GM18526 (cell line): ENCODE data around the gene TFB1M.

Experiments
- POLR2A ChIP-seq: IDR thresholded peaks from 3 replicates; pipeline ENCODE4 v1.6.1; 2011; ENCODE audit not compliant: insufficient read length; ENCODE audit errors: extremely low read depth

Gene TFB1M

DNA sequence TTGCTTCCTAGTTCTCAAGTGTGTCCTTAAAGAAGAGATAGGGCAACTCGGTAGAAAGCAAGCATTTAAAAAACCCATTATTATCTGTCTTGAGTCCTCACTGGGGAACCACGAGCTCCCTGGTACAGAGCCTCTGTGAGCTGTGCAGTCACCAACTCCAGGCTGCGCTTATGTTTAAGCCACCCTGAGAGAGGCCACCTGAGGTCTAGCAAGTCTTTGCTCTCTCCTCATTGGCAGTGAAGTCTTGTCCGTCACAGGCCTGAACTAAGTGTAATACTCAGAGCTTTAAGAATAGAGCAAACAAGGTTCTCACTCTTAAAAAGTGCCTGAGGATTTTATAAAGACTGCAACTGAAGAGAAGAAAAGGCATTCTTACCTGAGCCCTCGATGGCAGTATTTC is 54.4 kb downstream of the TFB1M start:
- TF ChIP-seq POLR2A, result no peak

DNA sequence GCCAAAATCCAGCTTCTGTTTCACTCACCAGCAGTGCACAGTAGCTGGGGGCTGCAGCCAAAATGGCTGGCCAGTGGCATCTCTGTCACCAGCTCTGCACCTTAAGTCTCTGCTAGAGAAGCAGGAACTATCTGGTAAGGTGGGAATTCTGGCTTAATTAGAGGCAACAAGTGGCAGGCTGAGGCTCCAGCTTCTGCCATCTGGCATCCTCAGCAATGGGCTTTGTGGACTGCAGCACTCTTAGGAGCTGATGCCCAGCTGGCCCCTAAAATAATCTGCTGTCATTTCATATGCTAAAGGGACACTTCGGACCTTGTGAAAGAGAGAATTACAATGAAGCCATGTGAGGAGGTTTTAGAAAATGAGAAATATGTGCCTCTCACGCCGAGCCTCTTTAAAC is 55.1 kb downstream of the TFB1M start:
- TF ChIP-seq POLR2A, result no peak

- TF ChIP-seq POLR2A, result no peak
Observed at GRCh38 chr6:155257796-155258195, 56.5 kb downstream of the TFB1M start.

DNA sequence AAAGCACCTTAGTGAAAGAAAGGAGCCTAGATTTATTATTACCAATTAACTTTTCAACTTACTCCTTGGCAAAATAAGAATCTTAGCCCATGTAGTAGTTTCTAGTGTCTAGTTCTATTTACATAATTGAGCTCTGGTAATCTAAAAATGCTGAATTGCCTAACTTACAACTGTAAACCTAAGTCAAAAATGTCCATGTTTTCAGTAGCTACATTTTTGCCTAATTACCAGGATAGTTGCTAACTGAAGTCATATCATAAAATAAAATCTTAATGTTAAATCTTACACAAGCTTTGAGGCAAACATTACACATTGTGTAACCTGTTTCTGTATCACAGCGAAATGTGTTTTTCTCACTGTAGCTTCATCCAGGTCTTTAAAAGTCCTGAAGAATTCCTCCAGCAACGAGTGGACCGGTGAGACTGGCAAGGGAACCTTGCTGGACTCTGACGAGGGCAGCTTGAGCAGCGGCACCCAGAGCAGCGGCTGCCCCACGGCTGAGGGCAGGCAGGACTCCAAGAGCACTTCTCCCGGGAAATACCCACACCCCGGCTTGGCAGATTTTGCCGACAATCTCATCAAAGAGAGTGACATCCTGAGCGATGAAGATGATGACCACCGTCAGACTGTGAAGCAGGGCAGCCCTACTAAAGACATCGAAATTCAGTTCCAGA is 58.0 kb downstream of the TFB1M start:
- TF ChIP-seq POLR2A, result no peak

GRCh38 chr6:155254139-155254538 is 60.1 kb downstream of the TFB1M start:
- no peak for TF ChIP-seq POLR2A

DNA sequence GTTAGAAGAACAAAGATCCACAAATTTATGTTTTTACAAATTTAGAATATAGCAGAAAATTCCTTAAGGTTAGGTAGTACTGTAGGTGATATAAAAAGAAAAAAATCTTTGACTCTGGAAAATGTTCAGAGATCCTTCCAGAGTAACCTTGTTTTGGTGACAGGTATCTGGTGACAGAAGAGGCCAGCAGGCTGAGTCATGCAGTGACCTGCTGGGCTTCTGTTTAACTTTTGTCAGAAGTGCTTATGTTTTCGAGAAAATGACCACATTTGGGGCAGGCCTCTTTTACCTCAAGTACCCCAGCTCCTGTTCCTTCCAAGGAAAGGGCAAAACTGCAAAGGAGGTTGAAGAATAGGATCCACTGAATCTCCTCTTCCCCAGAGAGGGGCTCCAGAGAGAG is 60.9 kb downstream of the TFB1M start:
- no peak for TF ChIP-seq POLR2A

DNA sequence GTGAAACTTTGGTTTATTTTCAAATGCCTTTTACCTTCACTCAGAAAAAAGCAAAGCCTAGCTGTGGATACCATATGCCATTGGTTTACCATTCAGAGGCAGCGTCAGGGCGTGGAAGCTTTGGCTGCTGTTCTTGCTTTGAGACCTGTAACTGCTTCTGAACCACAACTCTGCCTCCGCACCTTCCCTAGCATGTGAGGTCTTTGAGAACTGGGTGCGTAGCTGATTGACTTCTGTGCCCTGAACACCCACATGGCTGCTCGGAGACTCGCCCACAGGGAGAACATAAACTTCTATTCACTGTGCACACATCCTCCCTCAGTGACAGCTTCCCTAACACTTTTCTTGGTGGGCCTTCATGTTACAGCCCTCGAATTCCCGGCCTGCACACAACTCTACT is 61.7 kb downstream of the TFB1M start:
- no peak for TF ChIP-seq POLR2A

DNA sequence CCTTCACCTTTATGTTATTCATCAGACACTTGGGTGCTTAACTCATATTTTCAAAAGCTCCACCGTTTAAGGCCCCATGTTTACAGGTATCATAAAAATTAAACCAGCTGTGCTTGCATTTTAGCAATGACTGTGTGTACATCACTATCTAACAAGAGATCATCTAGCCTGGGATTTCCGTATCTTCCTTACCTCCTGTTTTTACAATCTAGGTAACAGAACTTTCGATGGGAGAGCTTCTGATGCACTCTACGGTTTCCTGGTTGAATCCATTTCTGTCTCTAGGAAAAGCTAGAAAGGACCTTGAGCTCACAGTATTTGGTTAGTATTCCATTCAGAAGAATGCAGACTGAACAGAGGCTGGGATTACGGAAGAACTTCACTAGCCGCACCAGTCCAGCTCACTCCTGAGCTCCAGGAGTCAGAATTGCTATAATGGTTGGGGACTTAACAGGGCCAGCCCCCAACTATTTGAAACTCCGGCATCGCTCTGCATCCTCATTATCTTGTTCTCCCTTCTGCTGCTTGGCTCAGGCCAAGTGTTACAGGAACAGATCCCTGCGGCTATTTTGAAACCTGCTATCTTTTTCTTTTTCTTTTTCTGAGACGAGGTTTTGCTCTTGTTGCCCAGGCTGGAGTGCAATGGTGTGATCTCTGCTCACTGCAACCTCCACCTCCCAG is 63.4 kb downstream of the TFB1M start:
- no peak for TF ChIP-seq POLR2A

DNA sequence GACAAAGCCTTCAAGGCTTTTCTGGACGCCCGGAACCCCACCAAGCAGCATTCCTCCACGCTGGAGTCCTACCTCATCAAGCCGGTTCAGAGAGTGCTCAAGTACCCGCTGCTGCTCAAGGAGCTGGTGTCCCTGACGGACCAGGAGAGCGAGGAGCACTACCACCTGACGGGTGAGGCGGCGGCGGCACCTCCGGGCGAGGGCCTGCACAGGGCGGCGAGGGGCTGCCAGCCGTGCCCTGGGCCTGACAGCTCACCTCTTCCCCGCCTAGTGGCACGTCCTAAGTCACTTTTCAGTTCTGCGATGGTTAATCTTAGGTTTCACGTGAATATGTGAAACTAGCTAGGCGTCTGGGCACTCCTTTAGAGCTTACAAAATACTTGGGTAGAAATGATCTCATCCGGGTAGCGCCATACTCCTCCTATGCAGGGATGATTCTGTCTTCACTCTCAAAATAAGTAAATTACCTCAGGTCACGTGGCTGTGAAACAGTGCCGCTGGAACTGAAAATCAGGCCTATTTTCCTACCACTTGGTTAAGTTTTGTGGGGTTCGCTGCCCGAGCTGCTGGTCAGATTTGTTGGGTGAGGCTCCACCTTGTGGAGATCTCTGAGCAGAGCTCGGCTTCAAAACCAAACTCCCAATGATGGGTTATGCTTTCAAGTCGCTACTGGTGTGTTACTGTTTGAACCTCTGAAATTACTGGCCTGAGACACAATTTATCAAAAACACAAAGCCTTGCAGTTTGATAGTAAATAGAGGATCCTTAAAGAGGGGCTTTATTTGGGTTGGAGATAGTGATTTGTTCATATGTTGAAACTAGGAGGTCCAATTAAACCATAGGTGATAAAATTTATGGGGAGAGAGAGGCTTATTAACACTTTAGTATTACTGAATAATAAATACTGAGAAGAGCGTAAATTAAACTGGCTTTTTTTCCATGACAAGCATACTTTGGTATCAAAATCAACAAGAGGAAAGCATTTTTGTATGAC is 66.0 kb downstream of the TFB1M start:
- TF ChIP-seq POLR2A, result no peak

DNA sequence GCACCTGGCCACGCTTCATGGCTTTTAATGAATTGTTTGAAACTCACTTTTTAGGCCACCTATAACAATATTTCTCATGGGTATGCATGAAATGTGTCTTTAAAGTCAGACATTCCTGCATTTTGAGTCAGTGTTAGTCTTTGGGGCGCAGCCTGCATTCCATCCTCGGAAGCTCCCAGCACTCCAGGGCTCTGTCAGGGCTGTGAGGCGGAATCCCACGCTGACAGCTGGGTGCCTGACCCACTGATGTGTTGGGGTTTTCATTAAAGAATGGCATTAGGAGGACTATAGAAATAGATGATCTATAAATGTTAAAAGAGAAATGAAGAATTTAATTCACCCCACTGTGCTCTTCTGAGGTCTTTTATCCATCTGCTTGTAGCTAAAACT is 66.7 kb downstream of the TFB1M start:
- no peak for TF ChIP-seq POLR2A

- no peak for TF ChIP-seq POLR2A
Observed at GRCh38 chr6:155246825-155247224, 67.5 kb downstream of the TFB1M start.

DNA sequence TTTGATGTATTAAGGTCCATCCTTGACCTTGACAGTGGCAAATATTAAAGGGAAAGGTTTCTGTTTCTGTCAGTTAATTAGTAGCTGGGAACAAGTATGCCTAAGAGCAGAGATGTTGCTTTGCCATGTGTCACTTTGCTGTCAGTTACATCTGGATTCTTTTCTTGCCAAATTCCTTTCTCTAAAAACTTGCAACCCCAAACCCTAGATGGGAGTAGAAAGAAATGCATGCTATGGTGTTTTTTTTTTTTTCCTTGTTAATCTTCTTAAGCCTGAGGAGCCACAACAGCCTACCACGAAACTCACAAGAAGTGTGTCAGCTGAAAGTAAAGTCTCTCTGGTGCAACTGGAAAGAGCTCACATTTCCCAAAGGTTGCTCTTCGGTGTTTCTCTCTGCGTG is 68.5 kb downstream of the TFB1M start:
- no peak for TF ChIP-seq POLR2A

- TF ChIP-seq POLR2A, result no peak
Observed at GRCh38 chr6:155245193-155245592, 69.1 kb downstream of the TFB1M start.

- TF ChIP-seq POLR2A, result no peak
Observed at GRCh38 chr6:155244434-155244833, 69.8 kb downstream of the TFB1M start.

- TF ChIP-seq POLR2A, result no peak
Observed at GRCh38 chr6:155241966-155242365, 72.3 kb downstream of the TFB1M start.
